GM18505 (cell line): Measurements from ENCODE around the gene SSX4B.
"Not testable (repeated sequence)": the region's sequence is repeated elsewhere in the genome, so short reads cannot be mapped to it uniquely, and the experiment has no call there.

Experiments used
- ATAC-seq: cut with Tn5 transposase; IDR thresholded peaks from one replicate; pipeline ENCODE4 v1.9.1; 2021; ENCODE audit not compliant: unreplicated experiment
- POLR2A ChIP-seq: IDR thresholded peaks from 4 replicates; pipeline ENCODE4 v1.6.1; 2011; ENCODE audit warnings: borderline replicate concordance; ENCODE audit not compliant: insufficient read depth, insufficient read length; ENCODE audit errors: extremely low read depth

The SSX4B gene, protein sequence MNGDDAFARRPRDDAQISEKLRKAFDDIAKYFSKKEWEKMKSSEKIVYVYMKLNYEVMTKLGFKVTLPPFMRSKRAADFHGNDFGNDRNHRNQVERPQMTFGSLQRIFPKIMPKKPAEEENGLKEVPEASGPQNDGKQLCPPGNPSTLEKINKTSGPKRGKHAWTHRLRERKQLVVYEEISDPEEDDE

DNA sequence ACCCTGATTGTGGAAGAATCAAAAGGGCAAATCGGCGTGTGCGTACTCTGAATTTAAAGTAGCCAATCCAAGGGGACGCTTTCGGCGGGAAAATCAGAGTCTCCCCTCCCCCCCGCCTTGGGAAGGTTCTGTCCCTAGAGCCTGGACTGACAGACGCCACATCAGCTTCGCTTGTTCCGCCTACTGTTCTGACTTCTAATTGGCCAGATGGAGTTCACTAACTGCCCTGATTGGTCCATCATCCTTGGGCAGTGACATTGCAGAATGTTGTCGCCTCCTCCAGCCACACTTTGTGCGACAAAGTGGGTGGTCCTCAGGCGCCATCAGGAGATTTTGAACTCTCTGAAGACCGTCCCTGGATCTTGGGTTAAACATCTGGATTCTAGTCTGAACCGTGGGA lies at the start of gene SSX4B:
SSX4B (minus strand) TSS at position 101 of the 400 bp plus-strand sequence. CDS start 588 bp downstream, outside the sequence.
- ATAC-seq = not testable (repeated sequence)

DNA sequence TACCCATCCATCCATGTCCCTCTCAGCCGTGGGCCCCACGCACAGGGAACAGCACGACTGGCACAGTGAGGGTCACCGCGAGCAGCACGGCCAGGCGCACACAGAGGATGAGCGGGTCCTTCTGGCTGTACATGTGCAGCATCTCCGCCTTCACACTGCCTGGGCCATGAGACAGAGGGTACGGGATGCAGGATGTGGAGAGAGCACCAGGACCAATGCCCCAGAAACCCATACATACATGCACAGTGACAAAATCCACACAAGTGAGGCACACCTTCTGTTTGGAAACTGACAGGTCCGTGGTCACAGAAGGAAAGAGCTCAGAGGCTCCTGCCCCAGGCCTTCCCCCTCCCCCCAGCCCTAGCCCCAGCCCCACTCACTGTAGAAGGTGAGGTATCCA lies 48.8 kb upstream of the SSX4B start:
- ATAC-seq = no peak
- TF ChIP-seq POLR2A = no peak

DNA sequence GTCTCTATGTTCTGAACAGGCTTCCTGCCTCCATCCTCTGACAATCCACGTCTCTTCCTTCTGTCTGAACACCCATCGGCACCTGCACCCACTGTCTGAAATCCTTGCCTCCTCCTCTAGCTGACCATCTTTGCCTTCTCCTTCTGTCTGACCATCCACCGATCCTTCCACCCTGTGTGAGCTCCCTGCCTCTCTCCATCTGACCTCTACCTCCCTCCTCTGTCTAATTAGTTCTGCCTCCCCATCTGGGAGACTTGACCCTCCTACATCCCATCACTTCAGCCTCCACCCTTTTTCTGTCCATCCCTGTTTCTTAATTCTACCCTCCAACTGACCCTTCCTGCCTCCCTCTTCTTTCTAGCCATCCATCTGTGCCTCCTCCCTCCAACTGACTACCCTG lies 48.3 kb upstream of the SSX4B start:
- no peak for ATAC-seq
- TF ChIP-seq POLR2A = no peak

DNA sequence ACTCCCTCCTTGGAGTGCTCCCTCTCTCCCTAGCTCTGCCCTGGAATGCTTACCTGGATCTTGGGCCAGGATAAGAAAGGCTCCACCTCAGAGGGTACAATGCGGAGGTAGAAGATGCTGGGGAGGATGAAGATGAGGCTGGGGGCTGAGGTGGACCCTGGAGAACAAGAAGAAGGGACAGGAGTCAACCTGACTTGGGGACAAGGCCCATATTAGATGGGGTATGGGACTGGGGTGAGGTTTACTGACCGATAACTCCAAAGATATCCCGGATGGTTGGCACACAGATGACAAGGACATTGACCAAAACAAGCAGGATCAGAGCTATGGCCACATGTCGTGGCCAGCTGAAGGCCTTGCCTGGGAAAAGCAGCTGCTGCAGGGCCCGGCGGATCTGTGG lies 47.7 kb upstream of the SSX4B start:
- ATAC-seq = no peak

DNA sequence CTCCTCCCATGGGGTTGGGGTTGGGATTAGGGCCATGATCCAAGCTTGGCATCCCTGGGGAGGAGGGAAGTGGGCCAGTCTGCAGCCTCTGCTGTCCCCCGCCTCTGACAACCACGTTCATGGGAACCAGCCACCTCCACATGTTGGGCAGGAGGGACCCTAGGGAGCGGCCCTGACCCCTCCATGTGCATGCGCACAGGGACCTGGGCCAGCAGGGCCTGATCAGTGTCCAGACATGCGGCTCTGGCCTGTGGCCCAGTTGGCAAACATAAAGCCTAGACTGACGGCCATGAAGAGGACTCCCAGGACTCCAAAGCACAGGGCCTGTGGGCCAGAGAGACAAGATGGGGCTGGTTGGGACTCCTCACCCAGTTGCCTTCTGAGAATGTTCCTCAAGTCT lies 47.0 kb upstream of the SSX4B start:
- no peak for TF ChIP-seq POLR2A

More for the DNA sequence above, 47.7 kb upstream of the SSX4B start:
- no peak for TF ChIP-seq POLR2A

DNA sequence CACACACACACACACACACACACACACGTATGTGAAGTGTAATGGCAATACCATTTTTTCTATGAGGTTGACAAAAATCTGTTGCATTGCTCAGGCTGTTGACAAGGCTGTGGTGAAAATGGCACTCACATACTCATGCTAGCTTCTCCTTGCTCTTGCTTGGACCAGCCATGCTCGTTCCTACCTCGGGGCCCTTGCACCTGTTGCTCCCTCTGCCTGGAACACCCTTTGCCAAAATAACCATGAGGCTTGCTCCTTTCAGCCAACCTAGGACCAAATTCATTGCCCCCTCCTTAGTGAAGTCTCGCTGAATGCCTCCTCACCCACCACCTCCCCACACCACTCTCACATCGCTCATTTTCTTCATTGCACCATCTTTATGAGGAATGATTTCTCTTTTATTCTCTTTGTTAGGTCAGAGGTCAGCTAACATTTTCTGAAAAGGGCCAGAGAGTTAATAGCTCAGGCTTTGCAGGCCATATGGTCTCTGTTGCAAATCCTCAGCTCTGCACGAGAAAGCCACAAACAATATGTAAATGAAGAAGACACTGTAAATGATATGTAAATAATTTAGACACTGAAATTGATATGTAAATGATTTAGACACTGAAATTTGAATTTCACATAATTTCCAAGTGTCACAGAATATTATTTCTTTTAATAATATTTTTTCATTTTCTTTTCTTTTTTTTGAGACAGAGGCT lies 45.0 kb upstream of the SSX4B start:
- TF ChIP-seq POLR2A = no peak
- ATAC-seq = no peak

More for the DNA sequence above, 47.0 kb upstream of the SSX4B start:
- no peak for ATAC-seq

DNA sequence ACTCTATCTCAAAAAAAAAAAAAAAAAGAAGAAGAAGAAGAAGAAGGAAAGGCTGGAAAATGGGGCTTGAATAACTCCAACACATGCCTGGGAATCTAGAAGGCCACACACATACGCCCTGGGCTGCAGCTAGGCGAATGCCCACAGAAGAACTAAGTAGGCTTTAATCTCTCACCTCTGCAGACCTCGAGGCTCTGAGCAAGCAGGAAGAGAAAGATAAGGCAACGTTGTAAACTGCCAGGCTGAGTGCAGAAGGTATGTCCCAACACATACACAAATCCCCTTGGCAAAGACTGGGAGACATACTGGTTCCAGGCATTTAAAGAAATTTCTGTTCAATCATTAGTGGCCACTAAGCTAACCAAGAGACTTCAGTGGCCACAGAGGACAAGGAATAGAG lies 39.9 kb upstream of the SSX4B start:
- ATAC-seq = no peak
- no peak for TF ChIP-seq POLR2A

DNA sequence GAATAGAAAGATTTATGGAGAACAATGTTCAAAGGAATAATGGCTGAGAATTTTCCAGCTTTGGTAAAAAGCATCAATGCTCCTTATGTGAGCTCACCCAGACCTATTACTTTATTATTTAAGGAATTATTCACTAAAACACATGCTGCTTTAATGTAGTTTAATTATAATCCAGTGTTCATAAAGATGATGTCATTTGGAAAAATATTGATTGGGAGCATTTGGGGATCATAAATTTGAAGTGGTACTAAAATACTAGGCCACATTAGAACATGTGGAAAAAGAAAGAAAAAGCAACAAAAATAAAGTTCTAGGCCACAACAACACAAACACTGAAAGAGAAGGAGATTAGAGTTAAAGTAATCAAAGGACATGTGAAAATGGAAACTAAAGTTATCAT lies 38.3 kb upstream of the SSX4B start:
- no peak for TF ChIP-seq POLR2A
- no peak for ATAC-seq

DNA sequence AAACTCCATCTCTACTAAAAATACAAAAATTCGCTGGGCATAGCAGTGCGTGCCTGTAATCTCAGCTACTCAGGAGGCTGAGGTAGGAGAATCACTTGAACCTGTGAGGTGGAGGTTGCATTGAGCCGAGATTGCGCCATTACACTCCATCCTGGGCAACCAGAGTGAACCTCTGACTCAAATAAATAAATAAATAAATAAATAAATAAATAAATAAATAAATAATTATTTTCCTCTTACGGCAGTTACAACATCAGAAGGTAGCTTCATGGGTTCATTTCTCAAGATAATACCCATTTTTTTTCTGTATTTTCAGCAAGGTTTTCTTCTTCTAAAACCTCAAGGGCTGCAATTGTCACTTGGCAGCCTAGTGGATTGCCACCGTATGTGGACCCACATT lies 35.4 kb upstream of the SSX4B start:
- ATAC-seq = not testable (repeated sequence)

DNA sequence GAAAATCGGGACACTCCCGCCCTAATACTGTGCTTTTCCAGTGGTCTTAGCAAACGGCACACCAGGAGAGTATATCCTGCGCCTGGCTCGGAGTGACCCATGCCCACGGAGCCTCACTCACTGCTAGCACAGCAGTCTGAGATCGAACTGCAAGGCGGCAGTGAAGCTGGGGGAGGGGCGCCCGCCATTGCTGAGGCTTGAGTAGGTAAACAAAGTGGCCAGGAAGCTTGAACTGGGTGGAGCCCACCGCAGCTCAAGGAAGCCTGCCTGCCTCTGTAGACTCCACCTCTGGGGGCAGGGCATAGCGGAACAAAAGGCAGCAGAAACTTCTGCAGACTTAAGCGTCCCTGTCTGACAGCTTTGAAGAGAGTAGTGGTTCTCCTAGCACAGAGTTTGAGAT lies 22.0 kb upstream of the SSX4B start:
- not testable (repeated sequence) for ATAC-seq

DNA sequence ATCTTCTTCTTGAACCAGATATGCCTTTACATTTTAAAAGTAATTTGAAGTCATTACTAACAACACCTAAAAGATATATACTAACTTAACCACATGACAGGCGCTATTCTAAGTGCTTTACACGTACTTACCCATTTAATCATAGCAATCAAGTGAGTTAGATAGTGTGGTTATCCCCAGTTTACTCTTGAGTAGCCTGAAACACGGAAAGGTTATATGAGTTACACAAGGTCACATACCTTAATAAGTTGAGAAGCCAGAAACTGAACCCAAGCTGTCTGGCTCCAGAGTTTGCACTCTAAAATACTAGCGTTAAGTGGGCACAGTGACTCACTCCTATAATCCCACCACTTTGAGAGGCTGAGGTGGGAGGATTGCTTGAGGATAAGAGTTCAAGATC lies 18.4 kb upstream of the SSX4B start:
- ATAC-seq = not testable (repeated sequence)

DNA sequence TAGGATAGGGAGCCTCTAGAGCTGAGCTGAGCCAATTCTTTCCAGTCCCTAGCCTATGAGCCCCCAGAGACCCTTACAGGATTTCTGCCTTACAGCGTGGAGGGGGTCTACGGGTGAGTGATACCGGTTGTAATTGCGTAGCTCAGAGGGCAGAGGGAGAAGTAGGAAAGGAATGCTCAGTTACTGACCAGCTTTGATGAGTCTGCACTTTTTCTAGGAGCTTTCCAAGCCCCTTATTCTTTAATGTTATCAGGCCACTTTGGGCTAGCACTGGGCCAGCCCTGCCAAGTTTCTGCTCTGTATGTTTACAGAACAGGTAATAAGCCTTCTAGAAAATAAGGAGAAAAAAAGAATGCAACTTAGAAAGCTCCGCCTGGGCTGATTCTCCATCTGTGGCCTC lies 17.8 kb upstream of the SSX4B start:
- ATAC-seq = not testable (repeated sequence)

DNA sequence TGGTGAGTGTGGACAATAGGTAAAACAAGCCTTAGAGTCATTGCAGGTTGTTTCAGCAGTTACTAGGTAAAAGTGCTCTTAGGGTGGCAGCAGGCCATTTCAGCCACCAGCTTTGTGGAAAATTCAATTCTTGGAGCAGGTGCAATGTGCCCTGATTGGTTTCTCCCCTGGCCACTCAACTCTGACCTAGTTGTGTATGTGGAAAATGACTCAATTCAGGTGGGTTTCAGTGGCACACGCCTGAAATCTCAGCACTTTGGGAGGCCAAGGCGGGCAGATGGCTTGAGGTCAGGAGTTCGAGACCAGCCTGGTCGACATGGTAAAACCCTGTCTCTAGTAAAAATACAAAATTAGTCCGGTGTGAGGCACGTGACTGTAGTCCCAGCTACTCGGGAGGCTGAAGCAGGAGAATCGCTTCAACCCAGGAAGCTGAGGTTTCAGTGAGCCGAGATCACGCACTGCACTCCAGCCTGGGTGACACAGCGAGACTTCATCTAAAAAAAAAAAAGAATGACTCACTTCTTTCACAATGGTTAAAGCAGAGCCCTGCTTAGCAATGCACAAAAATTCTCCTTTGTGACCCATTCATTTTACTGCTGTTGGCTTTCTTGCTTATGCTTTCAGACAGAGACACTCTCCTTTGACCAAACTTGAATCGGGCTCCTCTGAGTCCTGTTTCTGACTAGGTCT lies 15.4 kb upstream of the SSX4B start:
- not testable (repeated sequence) for ATAC-seq

DNA sequence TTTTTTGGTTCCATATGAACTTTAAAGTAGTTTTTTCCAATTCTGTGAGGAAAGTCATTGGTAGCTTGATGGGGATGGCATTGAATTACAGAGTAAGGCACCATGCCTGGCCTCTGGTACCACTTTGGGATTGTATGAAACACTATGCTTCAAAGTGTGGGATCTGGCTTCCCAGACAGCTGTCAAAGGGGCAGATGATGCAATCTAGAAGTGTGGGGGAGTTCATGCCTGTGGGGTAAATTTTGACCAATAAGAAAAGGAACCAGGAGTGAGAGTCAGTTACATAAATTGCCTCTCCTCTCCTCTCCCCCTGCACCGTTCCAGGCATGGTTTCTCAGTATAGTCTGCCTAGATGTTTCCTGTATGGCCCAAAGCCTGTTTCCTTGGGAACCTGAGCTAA lies 13.9 kb downstream of the SSX4B start:
- not testable (repeated sequence) for ATAC-seq

DNA sequence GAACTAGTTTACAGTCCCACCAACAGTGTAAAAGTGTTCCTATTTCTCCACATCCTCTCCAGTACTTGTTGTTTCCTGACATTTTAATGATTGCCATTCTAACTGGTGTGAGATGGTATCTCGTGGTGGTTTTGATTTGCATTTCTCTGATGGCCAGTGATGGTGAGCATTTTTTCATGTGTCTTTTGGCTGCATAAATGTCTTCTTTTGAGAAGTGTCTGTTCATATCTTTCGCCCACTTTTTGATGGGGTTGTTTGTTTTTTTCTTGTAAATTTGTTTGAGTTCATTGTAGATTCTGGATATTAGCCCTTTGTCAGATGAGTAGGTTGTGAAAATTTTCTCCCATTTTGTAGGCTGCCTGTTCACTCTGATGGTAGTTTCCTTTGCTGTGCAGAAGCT lies 14.8 kb downstream of the SSX4B start:
- ATAC-seq = not testable (repeated sequence)

DNA sequence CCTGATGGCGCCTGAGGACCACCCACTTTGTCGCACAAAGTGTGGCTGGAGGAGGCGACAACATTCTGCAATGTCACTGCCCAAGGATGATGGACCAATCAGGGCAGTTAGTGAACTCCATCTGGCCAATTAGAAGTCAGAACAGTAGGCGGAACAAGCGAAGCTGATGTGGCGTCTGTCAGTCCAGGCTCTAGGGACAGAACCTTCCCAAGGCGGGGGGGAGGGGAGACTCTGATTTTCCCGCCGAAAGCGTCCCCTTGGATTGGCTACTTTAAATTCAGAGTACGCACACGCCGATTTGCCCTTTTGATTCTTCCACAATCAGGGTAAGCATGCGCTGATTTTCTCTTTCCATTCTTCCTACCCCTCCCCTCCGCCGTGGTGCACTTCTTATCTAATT lies 28.5 kb downstream of the SSX4B start, which contains the start of gene SSX4:
SSX4 (plus strand) TSS at position 301 of the 400 bp plus-strand sequence. CDS start 515 bp downstream, outside the sequence.
- not testable (repeated sequence) for ATAC-seq

DNA sequence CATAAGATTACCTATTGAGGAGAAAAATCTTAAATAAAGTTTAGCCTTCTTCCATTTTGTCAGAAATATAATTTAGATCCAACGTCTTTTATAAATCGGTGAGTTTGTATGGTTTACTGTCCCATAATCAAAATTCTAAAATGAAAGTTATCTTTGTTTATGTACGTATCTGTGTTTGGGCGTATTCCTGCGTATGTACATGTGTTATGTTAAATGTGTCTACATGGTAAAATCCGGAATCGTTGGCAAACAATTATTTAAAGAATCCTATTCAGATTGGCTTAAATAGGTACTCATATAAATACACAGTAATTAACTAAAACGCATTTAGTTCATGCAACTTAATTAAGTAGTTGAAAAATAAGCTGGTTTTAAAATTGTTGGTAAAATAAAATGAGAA lies 41.4 kb downstream of the SSX4B start:
- not testable (repeated sequence) for ATAC-seq

DNA sequence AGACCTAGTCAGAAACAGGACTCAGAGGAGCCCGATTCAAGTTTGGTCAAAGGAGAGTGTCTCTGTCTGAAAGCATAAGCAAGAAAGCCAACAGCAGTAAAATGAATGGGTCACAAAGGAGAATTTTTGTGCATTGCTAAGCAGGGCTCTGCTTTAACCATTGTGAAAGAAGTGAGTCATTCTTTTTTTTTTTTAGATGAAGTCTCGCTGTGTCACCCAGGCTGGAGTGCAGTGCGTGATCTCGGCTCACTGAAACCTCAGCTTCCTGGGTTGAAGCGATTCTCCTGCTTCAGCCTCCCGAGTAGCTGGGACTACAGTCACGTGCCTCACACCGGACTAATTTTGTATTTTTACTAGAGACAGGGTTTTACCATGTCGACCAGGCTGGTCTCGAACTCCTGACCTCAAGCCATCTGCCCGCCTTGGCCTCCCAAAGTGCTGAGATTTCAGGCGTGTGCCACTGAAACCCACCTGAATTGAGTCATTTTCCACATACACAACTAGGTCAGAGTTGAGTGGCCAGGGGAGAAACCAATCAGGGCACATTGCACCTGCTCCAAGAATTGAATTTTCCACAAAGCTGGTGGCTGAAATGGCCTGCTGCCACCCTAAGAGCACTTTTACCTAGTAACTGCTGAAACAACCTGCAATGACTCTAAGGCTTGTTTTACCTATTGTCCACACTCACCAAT lies 43.9 kb downstream of the SSX4B start:
- not testable (repeated sequence) for ATAC-seq

DNA sequence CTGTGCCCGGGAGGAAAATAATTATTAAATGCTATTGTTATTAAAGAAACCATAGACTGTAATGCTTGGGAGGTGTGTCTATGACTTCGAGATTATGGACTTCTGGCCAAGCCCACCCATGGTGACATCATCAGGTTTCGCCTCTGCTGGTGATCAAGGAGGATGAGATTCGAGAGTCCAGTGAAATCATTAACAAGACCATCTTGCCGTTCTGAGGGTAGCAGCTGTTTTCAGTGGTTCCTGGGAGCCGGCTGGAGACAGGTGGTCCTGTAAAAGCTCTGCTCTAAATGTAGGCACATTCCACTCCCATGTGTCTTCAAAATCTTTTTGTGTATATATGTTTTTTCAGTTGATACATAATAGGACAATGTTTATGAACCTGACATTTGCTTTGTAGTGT lies 52.5 kb downstream of the SSX4B start:
- not testable (repeated sequence) for ATAC-seq
